ENCODE measurements around the gene APBA3. TPM values are rescaled to one million over a fixed set of nuclear protein-coding genes. Genes with fewer than 3 reads are reported as not detected.

Gene APBA3
- total and polyA plus RNA-seq, 9 of the 15 experiments (the other 6 are each of a cell fraction or from before 2014, with no cell fraction given): 0.10 to 29.5 (median 11.5) TPM

DNA sequence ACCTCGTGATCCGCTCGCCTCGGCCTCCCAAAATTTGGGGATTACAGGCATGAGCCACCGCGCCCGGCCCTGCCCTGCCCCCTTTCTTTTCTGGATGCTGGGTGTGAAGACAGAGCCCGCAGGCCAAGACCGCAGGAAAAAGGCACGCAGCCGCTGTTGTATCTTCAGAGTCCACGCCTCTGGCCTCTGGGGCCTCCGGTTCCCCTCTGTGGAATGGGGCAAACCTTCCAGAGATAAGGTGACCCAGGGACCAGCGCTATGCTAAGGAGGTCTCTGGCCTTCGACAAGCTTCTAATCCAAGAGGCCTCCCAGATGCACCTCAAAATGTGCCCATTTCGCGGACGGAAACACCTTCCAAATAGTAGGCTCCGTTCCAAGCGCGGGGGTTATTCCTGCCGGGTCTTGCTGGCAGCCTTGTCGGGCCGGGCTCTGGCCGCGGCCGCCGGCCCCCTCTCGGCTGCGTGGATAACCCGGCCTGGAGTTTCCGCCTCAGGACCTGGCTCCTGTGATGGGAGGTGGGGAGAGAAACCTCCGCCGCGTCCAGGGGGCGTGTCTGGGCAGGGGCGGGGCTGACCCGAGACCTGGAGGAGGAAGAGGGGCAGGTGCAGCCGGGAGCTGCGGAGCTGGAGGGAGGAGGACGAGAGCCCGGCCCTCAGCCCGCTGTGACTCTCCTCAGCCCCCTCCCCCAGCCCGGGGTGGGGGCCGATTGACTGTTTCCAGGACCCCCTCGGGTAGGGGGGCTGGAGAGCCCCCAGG lies 40.2 kb downstream of the APBA3 start (continued):
- TF ChIP-seq, protein P1, sequence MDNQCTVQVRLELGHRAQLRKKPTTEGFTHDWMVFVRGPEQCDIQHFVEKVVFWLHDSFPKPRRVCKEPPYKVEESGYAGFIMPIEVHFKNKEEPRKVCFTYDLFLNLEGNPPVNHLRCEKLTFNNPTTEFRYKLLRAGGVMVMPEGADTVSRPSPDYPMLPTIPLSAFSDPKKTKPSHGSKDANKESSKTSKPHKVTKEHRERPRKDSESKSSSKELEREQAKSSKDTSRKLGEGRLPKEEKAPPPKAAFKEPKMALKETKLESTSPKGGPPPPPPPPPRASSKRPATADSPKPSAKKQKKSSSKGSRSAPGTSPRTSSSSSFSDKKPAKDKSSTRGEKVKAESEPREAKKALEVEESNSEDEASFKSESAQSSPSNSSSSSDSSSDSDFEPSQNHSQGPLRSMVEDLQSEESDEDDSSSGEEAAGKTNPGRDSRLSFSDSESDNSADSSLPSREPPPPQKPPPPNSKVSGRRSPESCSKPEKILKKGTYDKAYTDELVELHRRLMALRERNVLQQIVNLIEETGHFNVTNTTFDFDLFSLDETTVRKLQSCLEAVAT (IDR thresholded peaks at IDR 0.05): peak in 1 of 2 experiments; percentile 62; a peak in 1 of 4 replicates
- TF ChIP-seq CBX5 (IDR thresholded peaks at IDR 0.05; ENCODE audit: borderline replicate concordance, low read depth): 0 out of 2 replicates have a peak, but pooled peaks have one; percentile 32
- peak; percentile 92; the same call in 1 of the 2 replicates for TF ChIP-seq THRAP3 (IDR thresholded peaks at IDR 0.05; ENCODE audit: borderline replicate concordance)
- peak; percentile 57; the same call in 1 of the 2 replicates for TF ChIP-seq GATAD2A (IDR thresholded peaks at IDR 0.05)
- peak; percentile 99 for TF ChIP-seq TOE1 (IDR thresholded peaks at IDR 0.05; ENCODE audit: borderline replicate concordance)
- no peak for TF ChIP-seq TOE1 (CRISPR knock-in tag; IDR thresholded peaks at IDR 0.05; ENCODE audit: borderline replicate concordance, low read depth)
- no peak for TF ChIP-seq ZNF282 (CRISPR knock-in tag; IDR thresholded peaks at IDR 0.05)
- TF ChIP-seq TAF9B (IDR thresholded peaks at IDR 0.05; ENCODE audit: partially characterized antibody): no peak
- TF ChIP-seq TBP (optimal IDR thresholded peaks at IDR 0.05; ENCODE audit: low read depth, low read length): peak; percentile 42
- peak; percentile 24 for TF ChIP-seq MEIS2 (IDR thresholded peaks at IDR 0.05; ENCODE audit: partially characterized antibody)
- TF ChIP-seq ZBTB7A (IDR thresholded peaks at IDR 0.05; ENCODE audit: borderline replicate concordance, control insufficient read depth, low read depth, low read length): peak; percentile 80; the same call in 1 of the 2 replicates
- TF ChIP-seq ZNF830 (CRISPR knock-in tag; IDR thresholded peaks at IDR 0.05): peak; percentile 67; the same call in 1 of the 2 replicates
- peak; percentile 79 for TF ChIP-seq ZNF24 (IDR thresholded peaks at IDR 0.05)
- peak; percentile 30; the same call in 1 of the 2 replicates for TF ChIP-seq CREB3L1 (IDR thresholded peaks at IDR 0.05; ENCODE audit: borderline replicate concordance, low read depth)
- TF ChIP-seq TEAD4 (IDR thresholded peaks at IDR 0.05; ENCODE audit: low read length): peak; percentile 60
- no peak for TF ChIP-seq TEAD4 (CRISPR knock-in tag; IDR thresholded peaks at IDR 0.05; ENCODE audit: borderline replicate concordance)
- peak; percentile 84 for TF ChIP-seq KLF1 (tag; IDR thresholded peaks at IDR 0.05)
- 0 out of 2 replicates have a peak, but pooled peaks have one; percentile 4 for TF ChIP-seq CBFA2T2 (conservative IDR thresholded peaks at IDR 0.05)
- TF ChIP-seq ILK (tag; IDR thresholded peaks at IDR 0.05; ENCODE audit: borderline replicate concordance, low read depth): no peak
- TF ChIP-seq ZNF592 (IDR thresholded peaks at IDR 0.05): no peak
- TF ChIP-seq CREBBP (IDR thresholded peaks at IDR 0.05; ENCODE audit: low read depth, low read length): peak; percentile 38
